NCI-H2081 treated with DMSO at 0.1 percent for 48 hours (cell line): ENCODE data around the gene CGA.
"Not testable (repeated sequence)": the region's sequence is repeated elsewhere in the genome, so short reads cannot be mapped to it uniquely, and the experiment has no call there.

Source experiments
- DNase-seq: peaks from one replicate; lab custom pipeline; 2025; lab: John Stamatoyannopoulos, UW

Gene CGA

DNA sequence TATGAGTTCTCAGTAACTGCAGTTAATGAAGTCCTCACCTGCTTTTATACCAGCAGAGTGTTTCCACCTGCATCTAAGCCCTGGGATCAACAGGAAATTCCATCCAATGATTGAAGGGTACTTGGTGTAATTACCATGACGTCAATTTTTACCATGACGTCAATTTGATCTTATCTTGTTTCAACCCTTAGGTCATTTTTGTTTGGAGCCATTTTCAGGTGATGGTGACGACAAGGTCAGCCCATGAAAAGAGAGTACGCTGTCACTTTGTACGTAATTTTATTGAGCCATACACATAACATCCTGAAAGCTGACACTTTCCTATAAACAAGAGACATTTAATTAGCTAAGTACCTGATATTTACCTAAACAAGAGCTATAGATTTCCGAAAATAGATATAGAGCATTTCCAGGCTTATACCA lies at the start of gene CGA:
TSS of gene CGA (minus strand) at position 20 of the 423 bp plus-strand sequence. CDS start 6,906 bp downstream, outside the sequence.
- no peak for DNase-seq

DNA sequence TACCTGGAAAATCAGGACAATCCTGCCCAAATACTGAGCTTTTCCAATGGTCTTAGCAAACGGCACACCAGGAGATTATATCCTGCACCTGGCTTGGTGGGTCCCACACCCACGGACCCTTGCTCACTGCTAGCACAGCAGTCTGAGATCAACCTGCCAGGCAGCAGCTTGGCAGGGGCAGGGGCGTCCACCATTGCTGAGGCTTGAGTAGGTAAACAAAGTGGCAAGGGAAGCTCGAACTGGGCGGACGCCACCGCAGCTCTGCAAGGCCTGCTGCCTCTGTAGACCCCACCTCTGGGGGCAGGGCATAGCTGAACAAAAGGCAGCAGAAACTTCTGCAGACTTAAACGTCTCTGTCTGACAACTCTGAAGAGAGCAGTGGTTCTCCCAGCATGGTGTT lies 45.0 kb upstream of the CGA start:
- not testable (repeated sequence) for DNase-seq

- DNase-seq, result peak; percentile 29
These were observed 44.3 kb upstream of the CGA start for GRCh38 chr6:87139236-87139635.

DNA sequence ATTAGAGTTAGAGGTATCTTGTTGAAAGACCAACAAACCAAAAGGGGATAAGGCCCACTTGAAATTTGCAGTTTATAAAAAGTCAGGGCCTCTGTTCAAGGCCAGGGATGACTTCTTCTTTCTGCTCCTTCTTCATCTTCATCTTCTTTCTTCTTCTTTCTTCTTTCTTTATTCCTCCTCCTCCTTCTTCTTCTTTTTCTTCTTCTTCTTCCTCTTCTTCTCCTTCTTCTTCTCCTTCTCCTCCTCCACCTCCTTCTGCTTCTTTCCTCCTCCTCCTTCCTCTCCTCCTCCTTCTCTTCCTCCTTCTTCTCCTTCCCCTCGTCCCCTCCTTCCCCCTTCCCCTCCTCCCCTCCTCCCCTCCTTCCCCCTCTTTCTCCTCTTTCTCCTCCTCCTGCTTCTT lies 42.1 kb upstream of the CGA start:
- DNase-seq, result no peak

- no peak for DNase-seq
These were observed 32.8 kb upstream of the CGA start for GRCh38 chr6:87127737-87128136.

- DNase-seq, result no peak
These were observed 31.6 kb upstream of the CGA start for GRCh38 chr6:87126501-87126900.

- no peak for DNase-seq
These were observed 29.2 kb upstream of the CGA start for GRCh38 chr6:87124074-87124473.

- no peak for DNase-seq
These were observed 27.6 kb upstream of the CGA start for GRCh38 chr6:87122477-87122876.

DNA sequence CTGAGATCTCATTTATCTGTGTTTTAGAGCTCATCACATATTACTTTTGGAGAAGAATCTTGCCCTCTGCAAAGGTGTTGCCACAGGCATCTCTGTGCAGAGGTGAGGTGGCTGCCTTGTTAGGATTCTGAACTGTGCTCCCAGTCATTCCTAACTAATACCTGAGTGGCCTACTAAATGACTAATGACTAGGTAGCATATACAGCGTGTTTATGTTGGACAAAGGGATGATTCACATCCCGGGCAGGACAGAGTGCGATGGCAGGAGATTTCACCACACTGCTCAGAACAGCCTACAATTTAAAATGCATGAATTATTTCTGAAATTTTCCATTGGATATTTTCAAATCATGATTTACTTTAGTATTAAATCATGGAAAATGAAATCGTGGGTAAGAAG lies 23.1 kb upstream of the CGA start:
- no peak for DNase-seq

GRCh38 chr6:87116922-87117321 lies 22.0 kb upstream of the CGA start:
- no peak for DNase-seq

DNA sequence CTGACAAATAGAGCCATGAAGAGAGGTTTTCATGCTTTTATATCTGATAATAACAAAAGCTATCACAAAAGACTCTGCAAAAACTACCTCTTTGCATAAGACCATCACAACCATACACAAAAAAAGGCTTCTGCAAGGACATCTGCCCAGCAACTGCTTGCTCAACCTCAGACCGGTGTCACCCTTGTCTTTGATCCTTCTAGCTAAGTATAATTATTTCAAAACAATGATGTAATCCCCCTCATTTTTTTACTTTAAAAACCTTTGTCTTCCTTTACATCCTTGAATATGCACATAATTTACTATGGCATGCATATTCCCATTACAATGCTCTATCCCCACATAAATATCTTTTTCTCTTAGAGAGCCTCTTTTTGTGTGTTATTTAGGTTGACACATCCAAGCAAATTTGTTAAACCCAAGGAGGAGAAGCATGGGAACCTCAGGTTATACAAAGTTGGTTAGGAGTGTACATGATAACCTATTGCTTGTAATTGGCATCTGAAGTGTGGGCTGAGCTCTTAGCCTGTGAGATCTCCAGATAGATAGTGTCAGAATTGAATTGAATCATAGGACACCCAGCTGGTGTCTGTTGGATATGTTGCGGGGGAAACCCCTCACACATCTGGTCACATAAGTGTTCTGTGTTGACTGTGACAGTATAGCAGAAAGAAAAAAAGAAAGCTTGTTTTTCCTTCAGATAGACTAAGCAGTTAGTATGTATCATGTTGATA lies 20.7 kb upstream of the CGA start:
- DNase-seq, result no peak

GRCh38 chr6:87110636-87111035 lies 15.7 kb upstream of the CGA start:
- DNase-seq, result no peak

GRCh38 chr6:87105823-87106222 lies 10.9 kb upstream of the CGA start:
- no peak for DNase-seq

DNA sequence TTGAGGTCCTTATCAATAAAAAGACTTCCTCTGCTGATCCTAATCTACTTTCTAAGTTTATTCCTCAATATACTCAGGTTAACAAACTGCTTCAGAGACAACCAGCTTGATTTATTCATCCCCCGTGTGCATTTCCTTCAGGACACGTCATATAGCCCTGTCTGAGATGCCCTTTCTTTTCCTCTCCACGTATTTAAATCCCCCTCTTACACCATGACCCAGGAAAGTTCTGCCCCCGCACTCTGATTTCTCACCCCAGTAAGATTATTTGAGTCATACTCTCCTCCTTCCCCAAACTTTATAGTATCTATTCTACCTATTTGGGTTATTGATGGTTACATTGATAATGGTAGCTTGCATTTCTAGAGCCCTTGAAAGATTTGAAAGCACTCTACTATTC lies 9.8 kb upstream of the CGA start:
- DNase-seq, result no peak

GRCh38 chr6:87103977-87104601 lies 9.2 kb upstream of the CGA start:
- no peak for DNase-seq

DNA sequence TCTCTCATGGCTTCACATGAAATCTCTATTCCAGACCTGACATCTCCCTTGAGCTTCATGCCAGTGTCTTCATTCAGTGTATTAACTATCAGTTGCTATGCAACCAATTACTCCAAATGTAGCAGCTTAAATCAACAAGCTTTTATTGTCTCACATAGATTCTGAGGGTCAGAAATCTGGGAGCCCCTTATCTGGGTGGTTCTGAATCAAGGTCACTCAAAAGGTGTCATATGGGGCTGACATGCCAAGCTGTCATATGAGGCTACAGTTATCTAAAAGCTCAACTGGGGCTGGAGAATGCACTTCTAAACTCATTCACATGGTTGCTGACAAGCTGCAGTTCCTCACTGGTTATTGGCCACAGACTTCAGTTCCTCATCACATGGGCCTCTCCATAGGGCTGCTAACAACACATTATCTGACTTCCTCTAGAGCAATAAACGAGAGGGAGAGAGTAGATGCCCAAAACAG lies 7.3 kb upstream of the CGA start:
- DNase-seq, result no peak

DNA sequence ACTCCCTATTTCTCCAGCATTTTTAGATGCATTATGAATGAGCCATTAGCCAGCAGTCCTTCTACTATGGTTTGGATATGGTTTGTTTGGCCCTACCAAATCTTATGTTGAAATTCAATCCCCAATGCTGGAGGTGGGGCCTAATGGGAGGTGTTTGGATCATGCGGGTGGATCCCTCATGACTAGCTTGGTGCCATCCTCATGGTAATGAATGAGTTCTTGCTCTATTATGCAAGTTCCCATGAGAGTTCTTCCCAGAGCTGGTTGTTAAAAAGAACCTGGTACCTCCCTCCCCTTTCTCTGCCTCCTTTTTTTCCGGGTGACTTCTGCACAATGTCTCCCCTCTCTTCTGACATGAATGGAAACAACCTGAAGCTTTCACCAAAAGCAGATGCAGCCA lies 6.2 kb upstream of the CGA start:
- DNase-seq, result no peak

DNA sequence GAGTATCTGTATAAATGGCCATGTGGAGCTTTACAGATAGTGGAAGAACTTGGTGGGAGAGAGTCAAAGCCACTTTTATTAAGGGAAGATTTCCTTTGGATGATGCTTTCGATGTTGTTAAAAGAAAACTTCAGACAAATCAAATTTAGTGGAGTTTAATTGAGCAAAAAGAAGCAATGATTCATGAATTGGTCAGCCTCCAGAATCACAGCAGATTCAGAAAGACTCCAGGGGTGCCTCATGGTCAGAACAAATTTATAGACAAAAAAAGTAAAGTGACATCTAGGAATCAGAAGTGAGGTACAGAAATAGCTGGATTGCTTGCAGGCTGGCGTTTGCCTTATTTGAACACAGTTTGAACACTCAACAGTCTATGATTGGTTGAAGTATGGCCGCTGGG lies 5.3 kb upstream of the CGA start:
- DNase-seq, result no peak

DNA sequence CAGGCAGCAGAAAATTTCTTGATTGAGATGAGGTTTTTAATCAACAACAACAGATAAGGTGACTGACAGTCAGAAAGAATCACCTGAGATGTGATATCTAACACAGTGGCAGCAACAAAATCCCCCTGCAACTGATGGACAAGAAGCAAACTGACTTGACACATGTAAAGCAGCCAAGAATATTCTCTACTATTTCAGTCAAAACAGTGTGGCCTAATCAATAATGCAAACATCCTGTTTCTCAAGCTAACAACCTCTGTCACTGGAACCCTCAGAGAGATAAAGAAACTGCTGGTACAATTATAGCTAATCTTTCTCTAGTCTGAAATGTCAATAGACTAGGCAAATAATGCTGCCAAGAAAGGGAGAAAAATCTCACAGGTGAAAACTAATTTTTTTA lies 4.6 kb upstream of the CGA start:
- no peak for DNase-seq

GRCh38 chr6:87094576-87094975 lies 330 bp downstream of the CGA start:
- no peak for DNase-seq

- DNase-seq, result no peak
These were observed 1.3 kb downstream of the CGA start for GRCh38 chr6:87093651-87094050.

DNA sequence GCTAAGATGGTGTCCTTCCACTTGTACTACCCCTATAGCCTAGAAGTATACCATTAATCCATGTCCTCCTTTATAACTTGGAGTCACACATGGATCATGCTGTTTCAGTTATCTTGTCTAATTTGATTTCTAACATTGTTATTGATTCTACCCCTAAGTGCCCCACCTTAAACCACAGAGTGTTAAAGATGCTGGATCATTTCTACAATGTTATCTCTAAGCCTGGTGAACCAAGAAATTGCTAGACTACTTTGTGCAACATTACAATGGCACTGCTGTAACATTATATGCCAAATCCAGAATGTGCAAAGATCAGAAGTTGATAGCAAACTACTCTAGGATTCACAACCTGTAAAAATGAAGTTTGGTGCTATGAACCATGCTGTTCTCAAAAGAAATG lies 1.7 kb downstream of the CGA start:
- no peak for DNase-seq

GRCh38 chr6:87092435-87092834 lies 2.5 kb downstream of the CGA start:
- DNase-seq, result no peak

DNA sequence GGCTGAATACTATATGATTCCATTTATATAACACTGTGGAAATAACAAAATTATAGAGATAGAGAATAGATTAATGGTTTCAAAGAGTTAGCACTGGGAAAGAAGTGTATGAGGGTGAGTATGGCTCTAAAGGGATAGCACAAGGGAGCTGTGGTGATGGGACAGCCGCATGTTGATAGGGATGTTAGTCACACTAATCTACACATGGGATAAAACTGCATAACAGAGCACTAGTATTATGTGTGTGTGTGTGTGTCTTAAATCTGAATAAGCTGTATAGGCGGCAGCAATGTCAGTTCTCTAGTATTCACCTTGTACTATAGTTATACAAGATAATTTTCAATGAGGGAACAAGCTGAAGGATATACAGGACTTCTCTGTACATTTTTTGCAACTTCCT lies 5.8 kb downstream of the CGA start:
- DNase-seq, result no peak
